ENCODE measurements around the gene TSPAN16.

DNA sequence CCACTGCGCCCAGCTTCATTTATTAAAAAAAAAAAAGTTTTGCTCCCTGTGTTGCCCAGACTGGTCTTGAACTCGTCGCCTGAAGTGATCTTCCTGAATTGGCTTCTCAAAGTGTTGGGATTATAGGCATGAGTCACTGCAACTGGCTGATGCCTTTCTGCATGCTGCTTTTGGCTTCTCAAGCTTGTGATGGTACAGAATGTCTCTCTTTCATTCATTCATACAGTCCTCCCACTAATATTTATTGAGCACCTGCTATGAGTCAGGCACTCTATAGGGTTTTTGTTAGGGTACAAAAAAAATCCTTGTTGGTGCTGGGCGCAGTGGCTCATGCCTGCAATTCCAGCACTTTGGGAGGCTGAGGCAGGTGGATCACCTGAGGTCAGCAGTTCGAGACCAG lies 9.0 kb downstream of the TSPAN16 start:
- TF ChIP-seq, protein P1, sequence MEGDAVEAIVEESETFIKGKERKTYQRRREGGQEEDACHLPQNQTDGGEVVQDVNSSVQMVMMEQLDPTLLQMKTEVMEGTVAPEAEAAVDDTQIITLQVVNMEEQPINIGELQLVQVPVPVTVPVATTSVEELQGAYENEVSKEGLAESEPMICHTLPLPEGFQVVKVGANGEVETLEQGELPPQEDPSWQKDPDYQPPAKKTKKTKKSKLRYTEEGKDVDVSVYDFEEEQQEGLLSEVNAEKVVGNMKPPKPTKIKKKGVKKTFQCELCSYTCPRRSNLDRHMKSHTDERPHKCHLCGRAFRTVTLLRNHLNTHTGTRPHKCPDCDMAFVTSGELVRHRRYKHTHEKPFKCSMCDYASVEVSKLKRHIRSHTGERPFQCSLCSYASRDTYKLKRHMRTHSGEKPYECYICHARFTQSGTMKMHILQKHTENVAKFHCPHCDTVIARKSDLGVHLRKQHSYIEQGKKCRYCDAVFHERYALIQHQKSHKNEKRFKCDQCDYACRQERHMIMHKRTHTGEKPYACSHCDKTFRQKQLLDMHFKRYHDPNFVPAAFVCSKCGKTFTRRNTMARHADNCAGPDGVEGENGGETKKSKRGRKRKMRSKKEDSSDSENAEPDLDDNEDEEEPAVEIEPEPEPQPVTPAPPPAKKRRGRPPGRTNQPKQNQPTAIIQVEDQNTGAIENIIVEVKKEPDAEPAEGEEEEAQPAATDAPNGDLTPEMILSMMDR (IDR thresholded peaks at IDR 0.05; ENCODE audit: insufficient read depth, low read depth, low read length): no peak
- TF ChIP-seq EZH2 (IDR thresholded peaks at IDR 0.05; ENCODE audit: insufficient read depth, low read length): no peak
